Hindlimb muscle (tissue), 1 donor: Measurements from ENCODE around the gene DTNB. TPM values are rescaled to one million over a fixed set of nuclear protein-coding genes. Genes with fewer than 3 reads are reported as not detected.
A peak's percentile ranks its signal among the peaks of the same experiment; 100 is the strongest.
"Not testable (repeated sequence)": the region's sequence is repeated elsewhere in the genome, so short reads cannot be mapped to it uniquely, and the experiment has no call there.

Source experiments
- DNase-seq: peaks from one replicate; pipeline ENCODE4 v3.0.0-alpha.2; 2013
- polyA plus RNA-seq: library from polyadenylated mRNA; unstranded; fragments of 120-200 nt; gene quantifications from one replicate; pipeline ENCODE4 v1.2.1, GENCODE V29; 2013; ENCODE audit not compliant: insufficient read length

The DTNB gene
- polyA plus RNA-seq, 1 donor = 4.7 TPM

- DNase-seq = no peak
Observed at GRCh38 chr2:25682082-25682481, 8.7 kb upstream of the DTNB start.

- DNase-seq = no peak
Observed at GRCh38 chr2:25677877-25678276, 4.5 kb upstream of the DTNB start.

DNA sequence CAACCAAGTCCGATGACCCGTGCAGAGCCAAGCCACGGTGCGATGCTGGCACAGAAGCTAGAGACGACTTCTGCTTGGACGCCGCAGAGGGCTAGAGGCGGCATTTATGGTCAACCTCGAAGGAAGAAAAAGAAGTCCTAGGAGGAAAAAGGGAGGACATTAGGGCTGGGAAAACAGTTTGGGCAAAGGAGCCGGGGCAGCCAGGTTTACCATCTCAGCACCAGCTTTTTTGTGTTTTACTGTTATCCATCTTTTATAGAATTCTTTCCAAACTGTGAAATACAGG, 643 bp upstream of the DTNB start:
- no peak for DNase-seq

DNA sequence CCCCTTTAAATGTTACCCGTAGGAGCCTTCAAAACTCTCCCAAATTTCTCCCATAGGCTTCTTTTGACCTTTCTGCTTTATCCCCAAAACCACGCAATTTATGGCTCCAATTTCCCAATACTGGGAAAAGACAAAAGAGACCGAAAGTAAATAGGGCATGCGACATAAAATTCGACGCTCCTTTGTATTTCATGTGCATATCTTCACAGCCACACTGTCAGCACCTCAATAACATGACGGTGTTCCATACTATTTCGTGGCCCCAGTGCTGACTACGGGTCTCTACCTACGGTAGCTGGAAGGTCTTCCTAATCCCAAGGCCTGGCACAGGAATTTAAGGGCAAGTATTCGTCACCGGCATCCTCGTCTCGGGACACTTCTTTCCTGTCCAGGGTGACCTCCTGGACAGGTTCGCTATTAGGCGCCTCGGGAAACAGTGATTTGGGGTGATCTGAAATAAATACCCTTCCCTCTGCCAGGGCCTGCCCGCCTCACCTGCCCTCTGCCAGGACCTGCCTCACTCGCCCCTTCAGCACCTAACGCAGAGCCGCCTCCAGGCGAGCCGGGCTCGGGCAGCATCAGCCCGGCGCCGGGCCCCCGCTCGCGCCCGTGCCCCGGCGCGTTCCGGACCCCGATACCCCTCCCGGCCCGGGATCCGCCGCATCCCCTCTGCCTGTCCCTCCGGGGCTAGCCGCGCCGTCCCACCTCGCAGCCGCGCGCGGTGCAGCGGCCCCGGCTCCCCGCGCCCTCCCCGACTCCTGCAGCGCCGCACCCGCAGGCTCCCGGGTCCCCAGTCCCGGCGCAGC, 680 bp downstream of the DTNB start:
- DNase-seq = peak; percentile 26

- no peak for DNase-seq
Observed at GRCh38 chr2:25671622-25672021, 1.8 kb downstream of the DTNB start.

GRCh38 chr2:25669520-25669919, 3.9 kb downstream of the DTNB start:
- no peak for DNase-seq

GRCh38 chr2:25666218-25666617, 7.2 kb downstream of the DTNB start:
- DNase-seq = no peak

DNA sequence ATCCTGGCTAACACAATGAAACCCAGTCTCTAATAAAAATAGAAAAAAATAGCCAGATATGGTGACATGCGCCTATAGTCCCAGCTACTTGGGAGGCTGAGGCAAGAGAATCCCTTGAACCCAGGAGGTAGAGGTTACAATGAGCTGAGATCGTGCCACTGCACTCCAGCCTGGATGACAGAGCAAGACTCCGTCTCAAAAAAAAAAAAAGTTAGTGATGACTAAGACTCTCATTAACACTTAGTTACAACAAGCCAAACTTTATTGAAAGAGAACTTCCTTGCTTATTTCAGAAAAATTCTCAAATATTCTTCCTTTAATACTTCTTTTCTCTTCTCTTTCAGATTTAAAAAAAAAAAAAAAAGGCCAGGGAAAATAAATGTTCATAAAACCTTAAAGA, 7.9 kb downstream of the DTNB start:
- not testable (repeated sequence) for DNase-seq

DNA sequence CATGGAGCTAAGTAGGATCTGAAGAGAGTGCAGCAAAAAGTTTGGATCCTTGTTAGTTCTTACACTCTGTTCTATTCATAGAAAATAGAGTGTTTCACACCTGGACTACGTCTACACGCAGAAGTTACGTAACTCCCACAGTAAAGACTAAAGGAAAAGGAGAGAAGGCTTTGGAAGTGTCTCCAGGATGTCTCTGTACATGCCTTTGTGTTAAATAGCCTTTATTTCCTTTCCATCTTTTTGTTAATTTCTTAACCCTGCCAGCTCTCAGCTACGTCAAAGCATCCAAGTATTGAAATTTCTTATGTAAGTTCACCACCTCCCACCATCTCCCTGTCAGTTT, 8.4 kb downstream of the DTNB start:
- no peak for DNase-seq

DNA sequence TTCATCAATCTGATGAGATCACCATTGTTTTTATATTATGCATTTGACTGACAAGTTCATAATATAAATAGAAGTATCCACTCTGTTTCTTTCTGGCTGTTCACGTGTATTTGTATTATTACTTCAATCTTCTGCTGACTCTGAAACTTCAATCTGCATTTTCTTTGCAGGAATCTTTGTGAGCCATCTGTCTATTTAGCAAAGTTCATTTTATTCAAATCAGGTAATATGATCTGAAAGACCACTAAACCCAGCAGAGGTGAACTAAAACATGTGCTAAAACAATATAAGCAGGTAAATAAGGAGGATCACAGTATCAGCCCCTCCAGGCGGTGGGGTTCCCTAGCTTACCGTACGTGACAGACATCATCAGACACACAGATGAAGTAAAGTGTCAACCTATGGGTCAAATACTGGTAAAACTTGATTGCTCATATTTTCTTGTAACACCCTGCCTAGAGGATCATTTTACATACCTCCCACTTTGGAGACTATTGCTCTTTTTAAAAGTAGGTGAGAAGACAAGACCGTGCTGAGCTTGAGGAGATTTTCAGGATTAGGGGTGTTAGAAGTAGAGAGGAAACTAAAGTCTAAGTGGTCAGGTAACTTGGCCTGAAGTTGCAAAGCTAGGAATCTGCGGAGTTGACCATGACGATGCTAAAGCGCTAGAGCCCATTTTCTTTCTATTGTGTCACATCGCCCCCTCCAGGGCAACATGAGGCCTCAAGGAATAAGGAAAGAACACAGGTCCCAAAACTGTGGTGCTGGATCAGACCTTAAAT, 9.0 kb downstream of the DTNB start:
- peak; percentile 64 for DNase-seq

DNA sequence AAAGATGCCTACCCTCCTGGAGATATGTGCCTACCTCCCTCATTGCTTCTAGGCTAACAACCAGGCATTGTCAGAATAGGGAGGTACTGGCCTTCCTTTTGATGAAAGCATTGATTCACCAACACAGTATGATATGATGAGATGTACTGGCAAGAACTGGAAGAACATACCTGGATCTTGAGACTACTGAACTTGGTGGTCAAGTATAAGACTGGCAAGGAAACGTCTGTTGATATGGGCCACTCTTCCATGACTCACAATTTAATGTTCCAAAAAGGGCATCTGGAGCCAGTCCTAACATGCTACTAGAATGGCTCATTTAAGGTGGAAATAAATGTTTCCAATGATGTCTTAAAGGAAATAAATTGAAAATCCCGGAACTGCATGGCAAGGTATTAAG, 18.1 kb downstream of the DTNB start:
- no peak for DNase-seq

- DNase-seq = no peak
Observed at GRCh38 chr2:25654801-25655200, 18.6 kb downstream of the DTNB start.

DNA sequence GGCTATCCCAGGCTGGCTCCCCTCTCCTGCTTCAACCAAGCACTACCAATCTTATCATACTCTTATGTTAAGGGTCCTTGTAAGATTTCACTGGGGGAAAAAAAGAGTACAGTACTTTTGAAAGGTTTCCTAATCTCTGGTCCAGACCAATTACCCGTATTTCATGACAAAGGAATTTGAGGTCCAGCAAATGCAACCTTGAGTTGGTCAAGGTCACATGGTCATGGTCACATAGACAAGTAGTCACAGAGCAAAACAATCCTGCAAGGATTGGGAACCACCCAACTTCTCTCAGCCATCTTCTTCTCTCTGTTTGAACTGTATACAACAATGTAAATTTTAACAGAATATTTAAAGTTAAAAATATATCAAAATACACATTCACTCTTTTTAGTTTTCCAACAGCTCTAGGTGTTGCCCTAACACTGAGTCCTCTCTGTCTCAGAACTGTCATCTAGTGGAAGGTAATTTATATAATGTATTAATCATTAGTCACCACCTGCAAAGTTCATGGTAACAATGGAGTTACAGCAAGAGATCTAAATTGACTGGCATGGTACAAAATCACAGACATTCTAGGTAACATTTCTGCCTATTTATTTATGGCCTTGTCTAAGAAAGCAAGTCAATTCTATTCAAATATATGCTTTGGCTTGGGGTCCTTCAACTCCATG, 21.5 kb downstream of the DTNB start:
- no peak for DNase-seq

DNA sequence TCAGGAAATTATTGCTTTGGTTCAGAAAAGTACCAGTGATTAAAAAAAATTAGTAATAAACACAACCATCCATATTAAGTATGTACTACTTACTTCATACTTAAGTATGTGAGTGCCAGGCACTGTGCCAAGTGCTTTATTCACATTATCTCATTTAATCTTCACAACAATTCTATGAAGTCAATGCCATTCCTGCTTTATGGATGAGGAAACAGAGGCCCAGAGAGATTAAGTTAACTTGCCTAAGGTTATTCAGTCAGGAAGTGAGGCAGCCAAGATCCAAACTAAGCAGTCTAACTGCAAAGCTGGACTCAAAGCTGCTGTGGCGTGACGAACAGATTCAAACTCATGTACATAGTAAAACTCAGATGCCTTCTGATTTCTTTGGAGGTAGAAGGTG, 22.3 kb downstream of the DTNB start:
- DNase-seq = no peak

DNA sequence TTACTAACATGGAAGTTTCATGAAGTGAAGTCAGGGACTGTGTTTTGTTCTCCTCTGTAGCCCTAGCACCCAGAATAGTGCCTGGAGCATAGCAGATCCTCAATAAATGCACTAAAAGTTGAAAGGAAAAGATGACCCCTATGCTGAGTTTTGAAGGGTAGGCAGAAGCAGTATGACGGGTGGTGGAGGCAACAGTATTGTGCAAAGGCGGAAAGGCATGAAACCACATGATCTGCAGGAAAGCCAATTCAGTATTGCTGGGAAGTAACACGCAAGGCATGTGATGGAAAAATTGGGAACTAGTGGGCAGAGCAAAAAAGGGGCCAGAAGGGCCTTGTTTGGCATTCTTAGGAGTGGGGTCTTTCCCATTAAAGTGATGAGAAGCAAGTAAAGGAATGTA, 23.1 kb downstream of the DTNB start:
- no peak for DNase-seq

DNA sequence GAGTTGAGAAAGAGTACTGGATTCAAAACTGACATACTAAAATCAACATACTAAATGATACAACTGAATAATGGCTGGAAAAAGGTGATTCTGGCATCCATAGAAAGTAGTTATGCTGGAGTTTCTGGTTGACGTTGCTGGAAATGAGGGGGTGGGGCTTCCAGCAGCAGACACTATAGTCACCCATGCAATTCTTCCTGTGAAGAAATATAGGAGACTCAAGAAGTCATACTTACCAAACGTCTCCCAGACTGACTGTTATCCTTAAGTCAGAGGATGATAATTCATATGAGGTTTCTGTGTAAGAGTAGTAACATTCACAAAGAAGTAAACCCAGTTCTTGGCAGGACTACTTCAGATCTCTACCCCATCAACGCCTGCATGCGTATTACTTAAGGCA, 23.6 kb downstream of the DTNB start:
- no peak for DNase-seq

GRCh38 chr2:25642298-25642697, 31.1 kb downstream of the DTNB start:
- DNase-seq = no peak

DNA sequence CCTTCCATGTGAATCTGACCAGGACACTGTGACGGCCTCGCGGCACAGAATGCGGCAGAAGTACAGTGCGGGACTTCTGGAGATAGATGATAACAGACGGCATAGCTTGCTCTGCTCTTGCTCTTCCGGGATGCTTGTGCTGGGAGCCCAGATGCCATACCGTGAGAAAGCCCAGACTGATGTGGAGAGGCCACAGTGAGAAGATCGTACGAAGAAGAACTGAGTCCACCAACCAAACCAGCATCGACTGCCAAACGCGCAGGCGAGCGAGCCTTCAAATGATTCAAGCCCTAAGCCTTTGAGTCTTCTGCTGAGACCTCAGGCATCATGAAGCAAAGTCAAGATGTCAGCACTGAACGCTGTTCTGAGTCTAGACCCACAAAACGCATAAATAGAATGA, 33.7 kb downstream of the DTNB start:
- no peak for DNase-seq

DNA sequence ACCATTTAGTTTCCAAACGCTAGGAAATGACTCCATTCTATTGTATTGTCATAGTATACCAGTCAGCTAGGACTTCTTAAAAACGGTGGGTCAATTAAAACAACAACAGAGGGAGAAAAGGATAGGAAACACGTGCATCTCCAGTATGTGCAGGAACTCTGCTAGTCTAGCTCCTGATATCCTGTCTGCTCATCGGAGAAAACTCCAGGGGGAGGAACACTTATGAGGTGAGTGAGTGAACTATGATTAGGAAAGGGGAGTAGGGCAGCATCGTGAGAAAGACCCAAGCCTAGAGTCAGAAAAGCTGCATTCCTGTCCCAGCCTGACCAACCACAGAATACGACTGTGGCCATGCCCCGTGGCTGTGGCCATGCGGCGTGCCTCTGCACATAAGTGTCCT, 34.2 kb downstream of the DTNB start:
- no peak for DNase-seq

DNA sequence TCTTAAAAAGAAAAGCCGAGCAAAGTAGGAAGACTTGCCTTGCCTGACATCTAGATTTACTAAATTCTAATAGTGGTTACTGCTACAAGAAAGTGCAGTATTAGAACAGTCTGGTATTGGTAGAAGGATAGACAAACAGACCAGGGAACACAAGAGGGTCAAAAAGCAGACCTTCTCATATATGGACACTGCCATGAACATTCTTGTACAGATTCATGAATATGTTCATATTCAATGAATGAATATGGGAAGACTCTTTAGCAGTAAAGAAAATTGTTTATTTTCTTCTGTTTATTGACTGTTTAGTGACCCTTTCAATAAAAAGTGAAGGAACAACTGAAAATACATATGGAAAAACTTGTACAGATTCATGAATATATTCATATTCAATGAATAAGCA, 37.6 kb downstream of the DTNB start:
- DNase-seq = no peak

DNA sequence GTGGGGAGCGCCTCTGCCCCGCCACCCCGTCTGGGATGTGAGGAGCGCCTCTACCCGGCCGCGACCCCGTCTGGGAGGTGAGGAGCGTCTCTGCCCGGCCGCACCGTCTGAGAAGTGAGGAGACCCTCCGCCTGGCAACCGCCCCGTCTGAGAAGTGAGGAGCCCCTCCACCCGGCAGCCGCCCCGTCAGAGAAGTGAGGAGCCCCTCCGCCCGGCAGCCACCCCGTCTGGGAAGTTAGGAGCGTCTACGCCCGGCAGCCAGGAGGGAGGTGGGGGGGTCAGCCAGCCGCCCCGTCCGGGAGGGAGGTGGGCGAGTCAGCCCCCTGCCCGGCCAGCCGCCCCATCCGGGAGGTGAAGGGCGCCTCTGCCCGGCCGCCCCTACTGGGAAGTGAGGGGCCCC, 39.6 kb downstream of the DTNB start:
- DNase-seq = not testable (repeated sequence)

GRCh38 chr2:25632396-25632795, 41.0 kb downstream of the DTNB start:
- DNase-seq = no peak

- no peak for DNase-seq
Observed at GRCh38 chr2:25624635-25625034, 48.7 kb downstream of the DTNB start.

DNA sequence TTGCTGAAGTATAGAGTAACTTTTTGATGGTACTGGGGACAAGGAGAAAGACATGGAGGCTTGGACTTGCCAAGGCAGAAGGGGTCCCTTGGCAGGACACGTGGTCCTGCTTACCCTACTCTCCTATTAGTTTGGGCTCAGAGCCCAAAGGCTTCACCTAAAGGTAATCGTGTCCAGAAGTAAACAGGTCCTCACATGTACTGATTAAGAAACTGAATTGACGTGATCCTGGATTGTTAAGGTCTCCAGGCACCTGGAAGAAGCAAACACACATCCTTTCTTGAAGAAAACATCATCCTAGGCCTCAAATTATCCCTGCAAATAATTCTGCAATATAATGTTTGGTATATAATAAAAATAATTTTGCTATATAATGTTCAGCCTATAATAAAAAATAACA, 50.0 kb downstream of the DTNB start:
- no peak for DNase-seq
